ENCODE data around the gene HOXD9.

DNA sequence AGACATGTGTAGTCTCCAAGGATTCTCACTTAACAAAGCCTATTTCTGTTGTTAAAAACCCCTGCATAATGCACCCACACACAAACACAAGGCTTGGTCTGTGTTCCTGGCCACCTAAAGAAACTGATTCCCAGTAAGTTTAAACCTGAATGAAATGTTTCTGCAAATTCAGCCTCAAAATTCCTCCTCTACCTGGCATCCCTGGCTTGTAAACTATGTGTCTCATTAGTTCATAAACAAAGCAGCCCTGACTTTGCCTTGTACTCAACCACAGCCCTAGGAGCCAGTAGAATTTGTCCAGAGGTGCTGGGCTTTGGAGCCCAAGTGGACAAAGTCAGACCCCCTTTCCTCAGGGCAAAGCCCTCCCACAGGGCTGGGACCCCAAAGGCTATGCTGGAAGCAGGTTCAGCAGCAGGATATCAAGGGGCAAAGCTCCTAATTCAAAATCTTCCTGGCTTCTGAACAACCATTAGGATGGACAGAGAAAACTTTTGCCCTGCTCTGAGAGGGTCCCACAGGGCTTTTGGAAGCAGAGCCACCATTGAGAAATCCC is 32.6 kb upstream of the HOXD9 start:
- TF ChIP-seq, protein P1, sequence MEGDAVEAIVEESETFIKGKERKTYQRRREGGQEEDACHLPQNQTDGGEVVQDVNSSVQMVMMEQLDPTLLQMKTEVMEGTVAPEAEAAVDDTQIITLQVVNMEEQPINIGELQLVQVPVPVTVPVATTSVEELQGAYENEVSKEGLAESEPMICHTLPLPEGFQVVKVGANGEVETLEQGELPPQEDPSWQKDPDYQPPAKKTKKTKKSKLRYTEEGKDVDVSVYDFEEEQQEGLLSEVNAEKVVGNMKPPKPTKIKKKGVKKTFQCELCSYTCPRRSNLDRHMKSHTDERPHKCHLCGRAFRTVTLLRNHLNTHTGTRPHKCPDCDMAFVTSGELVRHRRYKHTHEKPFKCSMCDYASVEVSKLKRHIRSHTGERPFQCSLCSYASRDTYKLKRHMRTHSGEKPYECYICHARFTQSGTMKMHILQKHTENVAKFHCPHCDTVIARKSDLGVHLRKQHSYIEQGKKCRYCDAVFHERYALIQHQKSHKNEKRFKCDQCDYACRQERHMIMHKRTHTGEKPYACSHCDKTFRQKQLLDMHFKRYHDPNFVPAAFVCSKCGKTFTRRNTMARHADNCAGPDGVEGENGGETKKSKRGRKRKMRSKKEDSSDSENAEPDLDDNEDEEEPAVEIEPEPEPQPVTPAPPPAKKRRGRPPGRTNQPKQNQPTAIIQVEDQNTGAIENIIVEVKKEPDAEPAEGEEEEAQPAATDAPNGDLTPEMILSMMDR (optimal IDR thresholded peaks at IDR 0.05 in 1 of 3, IDR thresholded peaks at IDR 0.05 in 1 of 3, conservative IDR thresholded peaks at IDR 0.05 in 1 of 3; ENCODE audit: extremely low read depth in 1 of 3, insufficient read depth in 2 of 3, low read length in 3 of 3) = no peak
- peak; percentile 68 for TF ChIP-seq EZH2 (IDR thresholded peaks at IDR 0.05; ENCODE audit: low read length)
